ENCODE measurements around the gene RNASE9.
"Not testable (repeated sequence)": the region's sequence is repeated elsewhere in the genome, so short reads cannot be mapped to it uniquely, and the experiment has no call there.

RNASE9 gene

GRCh38 chr14:20522332-20522731 lies 38.5 kb downstream of the RNASE9 start:
- no peak overlapping the region for H3K4me3 ChIP-seq
- TF ChIP-seq CTCF (IDR thresholded peaks at IDR 0.05) = no peak
- no peak for DNase-seq (ENCODE audit: low spot score)
- no peak overlapping the region for H3K27ac ChIP-seq

GRCh38 chr14:20516921-20517320 lies 43.9 kb downstream of the RNASE9 start:
- no peak for DNase-seq (ENCODE audit: low spot score)
- no peak overlapping the region for H3K27ac ChIP-seq
- no peak for TF ChIP-seq CTCF (IDR thresholded peaks at IDR 0.05)

GRCh38 chr14:20515846-20516245 lies 45.0 kb downstream of the RNASE9 start:
- DNase-seq (ENCODE audit: low spot score) = no peak
- H3K4me3 ChIP-seq = no peak overlapping the region
- no peak for TF ChIP-seq CTCF (IDR thresholded peaks at IDR 0.05)
- no peak overlapping the region for H3K27ac ChIP-seq

More at GRCh38 chr14:20516921-20517320, 43.9 kb downstream of the RNASE9 start:
- no peak overlapping the region for H3K4me3 ChIP-seq

GRCh38 chr14:20512177-20512905 lies 48.5 kb downstream of the RNASE9 start:
- no peak for TF ChIP-seq CTCF (IDR thresholded peaks at IDR 0.05)
- H3K4me3 ChIP-seq = no peak overlapping the region
- no peak overlapping the region for H3K27ac ChIP-seq
- no peak for DNase-seq (ENCODE audit: low spot score)

GRCh38 chr14:20508367-20508766 lies 52.5 kb downstream of the RNASE9 start:
- H3K4me3 ChIP-seq = no peak overlapping the region
- H3K27ac ChIP-seq = no peak overlapping the region
- no peak for TF ChIP-seq CTCF (IDR thresholded peaks at IDR 0.05)
- DNase-seq (ENCODE audit: low spot score) = no peak

- not testable (repeated sequence) for H3K4me3 ChIP-seq; H3K27ac ChIP-seq; DNase-seq (ENCODE audit: low spot score)
Observed at GRCh38 chr14:20507537-20507936, 53.3 kb downstream of the RNASE9 start.

- H3K4me3 ChIP-seq; DNase-seq (ENCODE audit: low spot score); H3K27ac ChIP-seq: not testable (repeated sequence)
Observed at GRCh38 chr14:20506752-20507151, 54.1 kb downstream of the RNASE9 start.

GRCh38 chr14:20506276-20506675 lies 54.6 kb downstream of the RNASE9 start:
- not testable (repeated sequence) for H3K27ac ChIP-seq; H3K4me3 ChIP-seq; DNase-seq (ENCODE audit: low spot score)

Data from coronary artery (tissue), 2 donors.